Hematopoietic multipotent progenitor cell treated with erythropoietin and hydrocortisone succinate and interleukin-3 and kit ligand, for 6 days (in vitro differentiated cells): ENCODE measurements around the gene SAMD7.

Experiments used
- DNase-seq: peaks from one replicate; pipeline ENCODE4 v3.0.0-alpha.2; 2015

SAMD7 gene

DNA sequence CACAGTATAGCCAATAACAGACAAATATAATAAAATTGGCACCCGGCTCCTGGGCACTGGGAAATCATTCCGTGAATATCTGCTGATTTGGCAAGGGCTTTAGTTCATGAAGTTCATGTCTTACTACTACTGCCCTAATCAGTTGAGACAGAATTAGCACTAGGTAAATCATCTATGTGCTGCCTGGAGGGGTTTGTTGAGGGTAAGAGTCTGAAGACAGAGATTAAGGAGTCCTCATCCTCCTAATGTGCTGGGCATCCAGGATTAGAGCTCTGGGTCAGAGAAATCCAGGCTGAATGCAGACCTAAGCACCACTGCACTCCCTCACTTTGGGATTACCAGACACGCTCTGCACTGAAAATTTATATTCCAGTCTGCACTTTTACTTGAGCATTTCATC, 2.0 kb downstream of the SAMD7 start:
- no peak for DNase-seq

DNA sequence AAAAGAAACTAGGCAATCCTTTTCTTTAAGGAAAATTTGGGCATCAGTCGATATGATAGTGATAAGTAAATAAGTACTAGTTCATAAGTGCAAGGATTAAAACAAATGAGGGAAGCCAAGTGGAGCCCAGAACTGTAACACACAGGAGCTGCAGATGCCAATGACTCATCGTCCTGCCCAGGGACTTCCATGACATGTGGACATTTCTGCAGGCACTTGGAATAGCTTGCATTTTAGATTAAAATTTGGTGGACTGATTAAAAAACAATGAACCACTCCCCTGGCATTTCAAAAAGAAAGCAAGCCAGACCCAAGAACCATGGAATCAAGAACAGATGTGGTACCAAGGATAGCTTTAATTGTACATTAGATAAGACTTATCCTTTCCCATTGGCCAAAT, 2.9 kb downstream of the SAMD7 start:
- peak; percentile 23 for DNase-seq

DNA sequence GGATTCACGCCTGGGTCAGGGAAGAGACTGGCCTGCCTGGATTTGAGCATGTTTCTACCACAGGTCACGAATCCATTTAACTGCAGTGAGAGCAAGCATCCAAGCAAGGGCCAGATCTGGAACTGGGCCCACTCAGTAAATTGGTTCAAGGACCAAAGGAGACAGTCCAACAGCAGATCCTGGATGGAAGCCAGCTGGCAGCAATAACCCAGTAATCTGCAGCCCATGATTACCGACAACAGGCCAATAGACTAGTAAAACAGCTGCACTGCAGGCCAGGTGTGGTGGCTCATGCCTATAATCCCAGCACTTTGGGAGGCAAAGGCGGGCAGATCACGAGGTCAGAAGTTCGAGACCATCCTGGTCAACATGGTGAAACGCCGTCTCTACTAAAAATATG, 11.8 kb downstream of the SAMD7 start:
- DNase-seq, result peak; percentile 67

DNA sequence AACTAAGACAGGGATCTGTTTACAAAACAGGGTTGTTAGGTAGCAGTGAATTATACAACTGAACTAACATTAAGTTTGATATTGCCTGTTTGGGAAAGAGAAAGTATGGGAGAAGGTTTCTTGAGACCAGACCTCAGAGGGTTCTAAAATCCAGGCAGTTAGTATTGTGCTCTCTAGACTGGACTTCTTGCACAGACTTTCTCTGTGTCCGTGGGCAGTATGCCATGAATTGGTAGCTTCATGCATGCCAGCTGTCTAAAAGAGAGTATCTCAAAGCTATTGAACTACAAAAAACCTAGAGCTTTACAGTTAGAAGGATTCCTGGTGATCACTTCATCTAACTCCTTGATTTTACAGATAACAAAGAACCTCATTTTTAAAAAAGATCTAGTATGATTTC, 12.5 kb downstream of the SAMD7 start:
- no peak for DNase-seq

DNA sequence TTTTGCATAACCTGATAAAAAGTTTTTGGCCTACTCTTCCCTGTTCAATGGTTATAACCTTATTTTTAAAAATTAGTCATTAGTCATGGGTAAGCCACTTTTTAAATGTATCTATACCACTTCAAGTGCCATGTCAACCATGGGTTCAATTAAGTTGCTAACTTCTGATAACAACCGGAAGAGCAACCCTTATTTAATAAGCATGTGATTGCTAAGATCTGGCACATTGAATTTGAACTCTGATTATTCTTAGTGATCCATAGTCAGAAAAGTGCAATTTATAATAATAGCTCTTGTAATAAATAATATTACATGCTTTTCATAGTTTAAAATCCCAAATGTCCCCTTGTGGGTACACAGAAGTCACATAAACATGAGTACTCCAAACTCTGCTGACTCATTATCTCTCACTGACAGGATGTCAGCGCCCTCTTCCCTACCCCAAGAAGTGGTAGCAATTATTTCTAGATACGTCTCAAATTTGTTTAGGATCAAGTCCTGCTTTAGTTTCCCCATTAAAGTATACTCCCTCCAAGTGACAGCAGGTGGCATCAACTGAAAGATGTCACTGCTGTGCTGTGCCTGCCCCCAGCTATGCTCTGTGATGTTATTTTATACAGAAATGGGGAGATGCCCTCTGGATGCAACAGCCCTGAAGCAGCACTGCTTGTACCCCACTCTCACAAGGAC, 18.6 kb downstream of the SAMD7 start:
- peak; percentile 95 for DNase-seq

DNA sequence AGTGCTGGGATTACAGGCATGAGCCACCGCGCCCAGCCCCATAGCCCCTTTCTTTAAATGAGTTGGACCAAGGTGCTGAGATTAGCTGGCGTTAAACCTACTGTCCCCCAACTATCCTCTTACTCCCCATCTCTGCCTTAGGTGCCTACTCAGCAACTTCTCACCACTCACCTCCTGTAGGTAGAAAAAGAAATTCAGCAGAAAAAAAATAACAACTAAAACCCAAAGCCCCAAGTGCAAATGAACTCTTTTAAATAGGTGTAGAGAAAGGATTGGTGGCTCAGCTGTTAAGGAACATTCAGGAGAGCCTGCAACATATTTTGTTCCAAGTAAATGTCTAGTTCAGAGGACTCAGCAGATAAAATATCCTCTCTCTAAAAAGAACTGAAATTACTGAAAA, 19.5 kb downstream of the SAMD7 start:
- no peak for DNase-seq

DNA sequence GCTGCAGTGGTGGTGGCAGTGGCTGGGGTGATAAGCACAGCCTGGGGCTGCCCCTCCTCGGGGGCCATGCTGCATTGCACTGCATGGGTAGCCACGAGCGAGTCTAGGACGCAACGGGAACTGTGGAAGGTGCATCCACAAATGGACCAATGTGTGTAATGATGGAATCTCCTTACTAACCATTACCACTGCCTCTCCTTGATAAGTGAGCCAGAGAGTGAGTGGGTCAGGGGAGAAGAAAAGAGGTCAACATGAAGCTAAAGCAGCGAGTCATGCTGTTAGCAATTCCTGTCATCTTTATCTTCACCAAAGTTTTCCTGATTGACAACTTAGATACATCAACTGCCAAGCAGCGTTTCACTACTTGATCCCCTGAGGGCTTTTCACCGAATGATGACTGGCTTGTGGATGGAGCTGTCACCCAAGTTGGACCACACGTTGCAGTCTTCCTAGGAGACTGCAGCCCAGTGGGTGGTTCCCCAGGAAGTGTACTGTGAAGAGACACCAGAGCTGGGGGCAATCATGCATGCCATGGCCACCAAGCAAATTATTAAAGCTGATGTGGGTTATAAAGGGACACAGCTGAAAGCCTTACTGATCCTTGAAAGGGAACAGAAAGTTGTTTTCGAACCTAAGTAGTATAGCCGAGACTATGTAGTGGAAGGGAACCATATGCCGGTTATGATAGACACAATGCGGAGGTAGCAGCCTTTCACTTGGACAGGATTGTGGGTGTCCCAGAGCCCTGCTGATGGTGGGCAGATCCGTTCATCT, 20.6 kb downstream of the SAMD7 start:
- DNase-seq, result no peak

DNA sequence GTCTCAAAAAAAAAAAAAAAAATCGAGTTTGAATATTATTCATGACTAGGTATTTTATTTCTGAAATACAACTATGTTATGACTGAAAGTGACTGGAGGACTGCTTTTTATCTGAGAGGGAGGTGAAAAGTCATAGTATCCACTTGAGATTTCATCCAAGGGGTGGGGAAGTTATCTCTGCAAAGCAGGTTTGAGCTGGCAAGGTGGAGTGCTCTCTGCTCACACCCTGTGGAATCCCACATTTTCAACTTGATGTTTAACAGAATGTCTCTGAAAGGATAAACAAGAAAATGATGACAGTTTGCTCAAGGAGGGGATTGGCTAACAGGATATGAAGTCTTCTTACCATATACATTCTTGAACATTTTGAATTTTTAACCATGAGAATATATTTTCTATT, 27.9 kb downstream of the SAMD7 start:
- DNase-seq, result peak; percentile 91

DNA sequence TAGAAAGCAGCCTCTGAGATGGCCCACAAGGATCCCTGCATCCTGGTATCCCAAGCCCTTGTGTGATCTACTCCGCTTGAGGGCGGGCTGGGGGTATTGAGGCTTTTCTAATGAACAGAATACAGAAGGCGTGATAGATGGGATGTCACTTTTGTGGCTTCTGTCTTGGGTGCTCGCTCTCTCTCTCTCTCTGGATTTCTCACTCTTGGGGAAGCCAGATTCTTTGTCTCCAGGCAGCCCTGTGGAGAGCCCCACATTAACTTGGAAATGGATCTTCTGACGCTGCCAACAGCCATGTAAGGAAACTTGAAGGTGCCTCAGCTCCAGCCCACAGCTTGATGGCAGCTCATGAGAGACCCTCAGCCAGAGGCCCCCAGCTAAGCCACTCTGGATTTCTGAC, 28.4 kb downstream of the SAMD7 start:
- peak; percentile 15 for DNase-seq

DNA sequence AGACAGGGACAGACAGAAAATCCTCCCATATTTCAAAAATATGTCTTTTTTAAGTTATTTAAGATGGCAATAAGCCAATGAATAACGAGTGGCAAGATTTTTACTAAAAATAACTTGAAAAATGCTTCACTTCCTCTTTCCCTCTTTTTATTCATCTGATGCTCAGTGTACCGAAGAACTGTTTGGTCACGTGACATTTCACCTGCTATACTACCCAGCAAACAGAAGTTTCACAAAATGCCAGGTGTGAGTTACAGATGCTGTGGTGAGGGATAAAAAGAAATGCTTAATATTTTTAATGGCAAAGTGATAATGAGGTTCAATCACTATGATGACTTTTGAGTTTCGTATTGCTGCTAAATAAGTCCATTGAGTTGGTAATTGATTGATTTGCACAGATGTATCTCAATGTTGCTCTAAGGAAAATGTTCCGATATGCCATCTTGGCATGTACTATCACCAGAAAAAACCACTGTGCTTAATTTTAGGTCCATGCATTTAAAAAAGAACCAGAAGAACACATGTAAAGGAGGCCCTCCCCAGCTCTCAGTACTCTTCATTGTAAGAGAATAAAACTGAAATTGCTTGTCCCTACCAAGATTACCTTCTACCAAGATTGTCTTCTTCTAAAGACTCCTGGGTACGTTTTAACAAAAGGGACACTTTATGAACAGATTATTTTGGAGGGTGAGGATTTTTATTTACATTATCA, 29.3 kb downstream of the SAMD7 start:
- peak; percentile 47 for DNase-seq

DNA sequence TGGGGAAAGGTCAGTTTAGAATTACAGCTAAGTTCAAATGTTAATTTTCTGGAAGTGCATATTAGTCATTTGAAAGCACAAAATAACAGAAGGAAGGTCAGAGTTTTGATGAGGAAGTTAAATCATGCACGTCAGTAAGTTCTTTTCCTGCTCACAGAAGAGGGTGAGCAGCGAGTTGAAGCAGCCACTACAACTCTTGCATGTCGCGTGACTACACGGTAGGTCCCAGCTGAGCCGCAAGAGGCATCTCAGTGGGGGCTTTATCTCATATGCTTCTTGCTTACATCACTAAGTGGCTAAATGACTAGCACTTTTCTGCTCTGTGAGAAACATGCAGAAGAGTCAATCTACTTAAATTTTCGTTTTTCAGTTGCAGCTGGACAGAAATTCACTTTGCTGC, 33.9 kb downstream of the SAMD7 start:
- peak; percentile 95 for DNase-seq

DNA sequence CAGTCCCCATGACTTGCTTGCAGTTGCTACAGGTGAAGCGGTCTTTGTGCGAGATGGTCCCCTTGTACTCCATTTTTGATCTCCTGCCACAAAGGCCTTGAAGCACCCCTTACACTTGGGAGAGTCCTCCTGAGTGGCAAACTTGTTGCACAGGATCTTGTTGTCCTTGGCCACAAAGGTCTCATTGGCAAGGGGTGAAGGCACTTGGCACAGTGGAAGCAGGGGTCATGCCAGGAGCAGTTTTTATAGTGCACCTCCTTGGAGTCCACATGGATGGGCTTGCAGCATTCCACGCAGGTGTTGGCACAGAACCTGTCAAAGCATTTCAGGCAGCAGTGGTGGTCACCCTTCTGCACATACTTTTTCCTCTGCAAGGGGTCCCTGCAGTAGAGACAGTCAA, 35.0 kb downstream of the SAMD7 start:
- no peak for DNase-seq

DNA sequence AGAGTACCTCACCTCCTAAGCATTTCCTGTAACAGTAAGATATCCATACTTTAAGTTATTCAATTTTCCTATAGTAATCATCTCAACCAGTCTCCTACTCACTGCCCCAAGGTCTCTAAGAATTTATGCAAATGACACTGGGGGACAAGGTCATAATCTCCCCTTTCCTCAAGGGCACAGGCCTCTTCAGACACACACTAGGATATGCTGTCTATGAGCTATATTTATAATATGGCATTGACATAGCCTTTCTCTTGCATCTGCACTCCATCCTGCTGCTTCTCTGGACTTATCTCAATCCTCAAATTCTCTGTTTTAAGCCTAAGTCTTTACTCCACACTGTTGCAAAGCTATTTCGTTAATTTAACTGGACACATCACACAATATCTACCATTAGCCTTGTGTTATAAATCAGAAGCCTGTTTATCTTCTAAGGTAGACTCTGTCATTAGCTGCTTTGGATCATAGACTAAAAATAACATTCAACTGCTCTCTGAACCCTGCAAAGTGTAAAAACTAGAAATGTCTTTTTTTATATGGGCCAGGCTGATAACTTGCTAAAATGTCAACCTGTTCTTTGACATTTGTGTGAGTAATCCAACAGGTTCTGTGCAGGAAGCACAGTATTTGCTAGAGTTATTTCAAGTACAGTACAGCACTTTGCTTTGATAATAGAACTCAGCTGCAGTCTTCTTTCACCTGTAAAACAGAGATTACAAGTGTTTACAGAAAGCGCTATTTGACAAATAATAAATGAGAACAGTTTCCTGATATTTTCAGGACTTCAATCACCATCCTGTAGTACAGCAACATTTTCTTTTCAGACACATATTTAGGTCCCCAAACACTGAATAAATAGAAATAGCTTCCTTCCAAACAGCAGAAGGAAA, 37.4 kb downstream of the SAMD7 start:
- DNase-seq, result no peak

DNA sequence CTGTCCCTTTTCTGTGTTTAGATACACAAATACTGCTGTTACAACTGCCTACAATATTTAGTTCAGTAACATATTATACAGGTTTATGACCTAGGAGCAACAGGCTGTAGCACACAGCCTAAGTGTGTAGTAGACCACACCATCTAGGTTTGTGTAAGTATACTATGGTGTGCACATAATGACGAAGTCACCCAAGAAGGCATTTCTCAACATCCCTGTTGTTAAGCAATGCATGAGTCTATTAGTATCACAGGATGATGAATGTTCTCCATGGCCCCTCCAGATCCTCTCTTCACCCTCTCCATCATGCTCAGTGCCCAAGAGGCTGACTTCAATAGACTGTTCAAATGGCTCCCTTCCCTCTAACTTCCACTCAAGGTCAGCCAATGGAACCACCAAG, 40.7 kb downstream of the SAMD7 start:
- DNase-seq, result no peak

DNA sequence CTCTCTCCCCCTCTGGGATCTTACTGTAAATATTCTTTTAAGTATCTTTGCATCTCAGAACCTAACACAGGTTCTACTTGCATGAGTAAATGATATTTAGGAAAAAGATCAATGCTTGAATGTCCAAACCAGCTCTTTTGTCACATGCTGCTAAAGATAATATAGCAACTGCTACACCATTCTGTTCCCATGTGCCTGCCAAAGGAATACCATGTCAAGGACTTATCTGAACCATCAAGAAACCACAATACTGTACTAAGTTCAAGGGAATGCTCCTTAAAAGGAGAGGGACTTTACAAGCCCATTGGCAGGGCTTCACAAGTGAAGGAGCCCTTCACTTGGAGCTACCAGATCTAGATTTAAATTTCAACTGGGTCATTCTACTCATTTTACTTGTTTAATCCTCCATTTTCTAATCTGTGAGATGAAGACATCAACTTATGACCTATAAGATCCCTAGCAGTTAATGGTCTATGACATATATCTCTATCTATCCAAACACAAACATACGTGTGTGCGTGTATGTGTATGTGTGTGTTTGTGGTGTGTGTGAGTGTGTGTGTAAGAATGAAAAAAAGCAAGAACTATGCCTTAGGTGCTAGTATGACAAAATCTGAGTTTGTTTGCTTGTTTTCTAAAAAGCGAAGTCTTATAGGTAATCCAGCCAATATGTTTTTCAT, 42.2 kb downstream of the SAMD7 start:
- peak; percentile 42 for DNase-seq

DNA sequence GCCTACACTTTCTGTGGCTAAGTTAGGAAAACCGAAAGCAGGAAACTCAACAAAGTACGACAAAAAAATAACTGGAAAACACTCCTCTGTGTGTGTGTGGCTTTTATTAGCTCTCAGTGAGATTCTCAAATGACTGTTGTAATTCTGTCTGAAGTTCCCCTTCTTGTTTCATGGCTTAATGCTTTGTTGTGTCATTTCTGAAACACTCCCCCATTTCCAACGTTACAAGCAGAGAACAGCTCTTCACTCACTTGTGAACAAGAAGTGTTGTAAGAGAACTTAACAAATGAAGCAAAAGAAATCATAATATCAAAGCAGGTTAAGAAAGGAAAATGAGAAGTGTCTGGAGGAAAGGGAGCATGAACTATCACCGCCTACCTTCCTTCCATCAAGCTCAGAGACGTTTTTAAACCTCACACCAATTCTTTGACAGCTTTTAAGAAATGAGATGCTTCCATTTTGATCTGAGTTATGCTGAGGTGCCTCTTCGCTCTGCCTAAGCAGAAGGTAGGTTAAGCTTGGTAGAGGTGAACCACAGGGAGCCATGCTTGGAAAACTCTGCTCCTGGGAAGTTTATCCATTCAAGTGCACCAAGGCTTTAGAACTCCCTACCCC, 42.9 kb downstream of the SAMD7 start:
- peak; percentile 62 for DNase-seq

DNA sequence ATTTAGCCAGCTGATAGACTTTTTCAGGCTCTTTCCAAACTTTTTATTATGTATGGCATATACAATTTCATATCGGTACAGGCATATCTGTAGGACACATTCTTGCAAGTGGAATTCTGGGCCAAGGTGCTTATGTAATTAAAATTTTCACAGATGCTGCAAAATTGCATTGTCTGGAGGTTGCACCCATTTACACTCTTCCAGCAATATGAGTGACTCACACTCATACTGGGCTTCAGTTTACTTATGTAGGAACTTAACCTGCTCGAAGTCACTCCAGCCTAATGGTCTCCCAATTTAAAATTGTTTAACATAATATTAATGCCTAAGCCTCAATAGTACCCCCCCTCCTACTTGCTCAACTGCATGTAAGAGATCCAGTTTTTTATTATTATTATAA, 44.0 kb downstream of the SAMD7 start:
- no peak for DNase-seq

DNA sequence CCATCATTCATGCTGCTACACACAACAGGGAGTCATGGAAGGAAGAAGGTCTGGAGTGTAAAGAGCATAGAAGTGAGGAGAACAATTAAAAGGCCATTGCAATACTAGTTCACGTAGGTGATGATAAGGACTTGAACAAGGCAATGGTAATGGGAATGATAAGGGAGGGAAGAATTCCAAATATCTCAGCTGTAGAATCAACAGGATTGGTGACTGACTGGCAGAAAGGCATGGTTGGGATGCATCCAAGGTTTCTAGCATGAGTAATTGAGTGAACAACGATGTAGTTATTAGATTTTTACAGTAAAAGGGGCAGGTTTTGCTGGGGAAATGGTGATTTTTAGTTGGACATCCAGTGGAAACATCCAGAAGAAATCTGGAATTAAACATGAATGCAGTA, 52.8 kb downstream of the SAMD7 start:
- no peak for DNase-seq

DNA sequence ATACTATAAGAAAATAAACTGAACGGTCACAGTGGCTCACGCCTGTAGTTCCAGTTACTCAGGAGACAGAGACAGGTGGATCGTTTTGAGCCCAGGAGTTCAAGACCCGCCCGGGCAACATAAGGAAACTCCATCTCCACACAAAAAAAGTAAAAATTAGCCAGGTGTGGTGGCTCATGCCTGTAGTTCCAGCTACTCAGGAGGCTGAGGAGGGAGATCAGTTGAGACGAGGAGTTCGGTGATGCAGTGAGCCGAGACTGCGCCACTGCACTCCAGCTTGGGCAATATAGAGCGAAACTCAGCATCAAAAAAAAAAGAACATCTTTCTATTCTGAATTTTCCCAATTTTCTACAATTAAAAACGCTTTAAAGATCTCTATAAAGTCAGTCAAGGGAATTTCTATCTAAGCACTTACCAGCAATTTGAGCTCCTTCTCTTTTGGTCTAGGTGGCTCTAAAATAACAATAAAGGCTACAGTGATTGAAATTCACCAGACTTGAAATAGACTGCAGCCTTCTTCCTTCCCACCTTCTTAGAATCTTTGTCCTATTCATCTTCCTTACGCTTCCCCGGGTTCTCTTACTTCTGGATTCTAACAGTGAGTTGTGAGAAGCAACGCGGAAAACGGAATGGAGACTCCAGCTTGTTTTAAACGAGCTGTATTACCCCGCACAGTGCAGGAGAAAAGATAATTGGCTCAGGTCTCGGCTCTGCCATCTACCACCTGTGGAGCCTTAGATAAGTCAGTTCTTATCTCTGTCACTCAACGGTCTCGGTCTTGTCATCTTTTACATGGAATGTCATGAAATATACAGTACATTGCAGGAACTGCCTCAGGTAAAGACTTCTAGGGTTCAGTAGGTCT, 54.4 kb downstream of the SAMD7 start:
- no peak for DNase-seq

DNA sequence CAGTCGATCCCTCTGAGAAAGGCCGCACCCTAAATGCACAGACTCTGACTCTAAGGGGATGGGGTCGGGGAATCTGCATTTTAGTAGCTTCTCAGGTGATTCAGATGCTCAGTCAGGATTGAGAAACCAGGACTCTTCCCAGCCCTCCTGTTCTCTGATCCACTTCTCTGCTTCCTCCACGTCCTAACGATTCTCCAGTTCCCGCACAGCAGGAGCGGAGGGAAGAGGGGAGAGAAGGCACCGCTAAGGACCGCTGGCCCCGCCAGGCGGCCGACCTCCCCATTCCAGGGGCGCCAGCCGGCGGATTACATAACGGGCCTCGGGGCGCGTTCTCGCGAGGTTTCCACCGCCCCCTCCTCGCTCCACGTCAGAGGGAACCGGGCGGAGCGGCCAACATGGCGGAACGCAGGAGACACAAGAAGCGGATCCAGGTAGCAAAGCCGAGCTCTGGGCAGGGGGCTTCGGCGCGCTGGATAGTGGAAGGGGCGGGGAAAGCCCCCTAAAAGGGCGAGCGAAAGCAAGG, 55.1 kb downstream of the SAMD7 start, which contains the start of gene SEC62:
Gene SEC62 (plus strand): TSS at position 380 of the 523 bp plus-strand sequence. CDS start 16 bp downstream, at position 396.
- DNase-seq, result peak; percentile 96
